Fibroblast of lung (primary cell): ENCODE data around the gene PRKCQ. TPM values are rescaled to one million over a fixed set of nuclear protein-coding genes. Genes with fewer than 3 reads are reported as not detected.
A peak's percentile ranks its signal among the peaks of the same experiment; 100 is the strongest.

Experiments
- DNase-seq, 2 donors: peaks; one replicate each; pipeline versions ENCODE4 v3.0.0 to v3.0.0-alpha.2; 2010; ENCODE audit warnings: low read depth in 2 of 2
- H2AFZ ChIP-seq: 2 replicates; pipeline ENCODE4 v1.5.1; 2012; ENCODE audit warnings: low read length, control low read depth, inconsistent platforms
- H3K27ac ChIP-seq: 2 replicates; pipeline ENCODE4 v1.5.1; 2011; ENCODE audit warnings: low read length, control low read depth; ENCODE audit not compliant: insufficient read depth
- H3K27me3 ChIP-seq: 2 replicates; pipeline ENCODE4 v1.5.1; 2011; ENCODE audit warnings: mild to moderate bottlenecking, low read length; ENCODE audit not compliant: control insufficient read depth, insufficient read depth
- H3K36me3 ChIP-seq: 2 replicates; pipeline ENCODE4 v1.5.1; 2011; ENCODE audit warnings: low read length; ENCODE audit not compliant: control insufficient read depth, insufficient read depth
- H3K4me1 ChIP-seq: 2 replicates; pipeline ENCODE4 v1.5.1; 2011; ENCODE audit warnings: low read length; ENCODE audit not compliant: control insufficient read depth, insufficient read depth; ENCODE audit errors: extremely low read depth
- H3K4me2 ChIP-seq: 2 replicates; pipeline ENCODE4 v1.5.1; 2011; ENCODE audit warnings: low read length, control low read depth; ENCODE audit not compliant: insufficient read depth; ENCODE audit errors: extremely low read depth
- H3K4me3 ChIP-seq, 4 experiments: fragments of 200-600 bp in 1 of 4; sonication (generic) in 1 of 4; replicated peaks in 1 of 4; 2 replicates each; pipeline ENCODE4 v1.5.1; 2011 to 2016; ENCODE audit warnings: low read length in 4 of 4, low read depth in 3 of 4, mild to moderate bottlenecking in 3 of 4, control low read depth in 2 of 4, inconsistent platforms in 1 of 4, mixed read lengths in 1 of 4; ENCODE audit not compliant: insufficient read depth in 1 of 4; ENCODE audit errors: control extremely low read depth in 1 of 4
- H3K79me2 ChIP-seq: 2 replicates; pipeline ENCODE4 v1.5.1; 2012; ENCODE audit warnings: mild to moderate bottlenecking, low read length, inconsistent platforms; ENCODE audit not compliant: control insufficient read depth, insufficient read depth
- H3K9ac ChIP-seq: 2 replicates; pipeline ENCODE4 v1.5.1; 2011; ENCODE audit warnings: mild to moderate bottlenecking, low read length, control low read depth; ENCODE audit not compliant: insufficient read depth
- H3K9me3 ChIP-seq: 2 replicates; pipeline ENCODE4 v1.5.1; 2012; ENCODE audit warnings: low read depth, low read length; ENCODE audit not compliant: control insufficient read depth, insufficient read depth
- H4K20me1 ChIP-seq: 2 replicates; pipeline ENCODE4 v1.5.1; 2011; ENCODE audit warnings: low read length; ENCODE audit not compliant: control insufficient read depth, insufficient read depth; ENCODE audit errors: extremely low read depth
- EZH2 ChIP-seq: IDR thresholded peaks from 2 replicates; pipeline ENCODE4 v1.5.1; 2012; ENCODE audit warnings: low read length, control low read depth, mild to moderate bottlenecking; ENCODE audit errors: missing control alignments
- polyA plus RNA-seq, 2 donors: library from polyadenylated mRNA; depleted of rRNA in 1 of 2; stranded (reverse) in 1 of 2; unstranded in 1 of 2; fragments of >200 nt; gene quantifications; 2 replicates each; pipeline ENCODE4 v1.2.1, GENCODE V29; 2011 to 2012; ENCODE audit warnings: missing spikeins in 1 of 2
- total RNA-seq: library from RNA; depleted of rRNA; stranded (reverse); fragments of >200 nt; gene quantifications from 2 replicates; pipeline ENCODE4 v1.2.1, GENCODE V29; 2014
- TF ChIP-seq, protein P1 (sequence below), 2 donors: IDR thresholded peaks in 1 of 2; conservative IDR thresholded peaks in 1 of 2; 1 replicate in 1 of 2; 2 replicates in 1 of 2; pipeline ENCODE4 v1.5.1; 2011 to 2012; ENCODE audit warnings: low read length in 2 of 2, control low read depth in 1 of 2, inconsistent platforms in 1 of 2, low read depth in 1 of 2, mild to moderate bottlenecking in 1 of 2

PRKCQ gene
- total and polyA plus RNA-seq, 2 donors (not counting 1 experiment from before 2014, with no cell fraction given) = under 0.01 to 0.01 TPM

DNA sequence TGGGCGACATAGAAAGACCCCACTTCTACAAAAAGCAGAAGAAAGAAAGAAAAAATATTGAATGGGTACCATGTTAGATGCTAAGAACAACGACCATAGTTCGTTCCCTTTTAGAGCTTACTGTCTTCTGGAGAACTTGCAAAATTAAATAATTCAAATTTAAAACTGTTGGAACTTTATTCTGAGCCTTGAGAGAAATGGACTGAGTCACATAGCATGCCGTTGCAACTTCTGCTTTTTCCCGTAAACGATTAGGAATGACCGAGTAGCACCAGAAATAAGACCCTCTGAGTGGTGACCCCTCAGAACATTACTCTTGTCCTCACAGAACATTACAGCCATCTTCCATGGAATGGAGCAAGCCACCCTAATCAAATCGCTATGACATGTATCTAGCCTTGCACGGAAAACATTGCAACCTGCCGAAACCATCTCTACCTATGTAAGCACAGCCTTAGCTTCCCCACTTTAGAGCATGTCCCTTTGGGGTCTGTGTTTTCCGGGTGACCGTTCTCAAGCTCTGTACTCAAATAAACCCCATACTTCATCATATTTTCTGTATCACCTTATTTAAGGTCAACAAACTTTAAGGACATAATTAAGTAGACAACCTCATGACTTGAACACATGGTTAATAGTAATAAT lies 179.1 kb downstream of the PRKCQ start:
- TF ChIP-seq EZH2 = no peak
- TF ChIP-seq, protein P1, sequence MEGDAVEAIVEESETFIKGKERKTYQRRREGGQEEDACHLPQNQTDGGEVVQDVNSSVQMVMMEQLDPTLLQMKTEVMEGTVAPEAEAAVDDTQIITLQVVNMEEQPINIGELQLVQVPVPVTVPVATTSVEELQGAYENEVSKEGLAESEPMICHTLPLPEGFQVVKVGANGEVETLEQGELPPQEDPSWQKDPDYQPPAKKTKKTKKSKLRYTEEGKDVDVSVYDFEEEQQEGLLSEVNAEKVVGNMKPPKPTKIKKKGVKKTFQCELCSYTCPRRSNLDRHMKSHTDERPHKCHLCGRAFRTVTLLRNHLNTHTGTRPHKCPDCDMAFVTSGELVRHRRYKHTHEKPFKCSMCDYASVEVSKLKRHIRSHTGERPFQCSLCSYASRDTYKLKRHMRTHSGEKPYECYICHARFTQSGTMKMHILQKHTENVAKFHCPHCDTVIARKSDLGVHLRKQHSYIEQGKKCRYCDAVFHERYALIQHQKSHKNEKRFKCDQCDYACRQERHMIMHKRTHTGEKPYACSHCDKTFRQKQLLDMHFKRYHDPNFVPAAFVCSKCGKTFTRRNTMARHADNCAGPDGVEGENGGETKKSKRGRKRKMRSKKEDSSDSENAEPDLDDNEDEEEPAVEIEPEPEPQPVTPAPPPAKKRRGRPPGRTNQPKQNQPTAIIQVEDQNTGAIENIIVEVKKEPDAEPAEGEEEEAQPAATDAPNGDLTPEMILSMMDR (conservative IDR thresholded peaks at IDR 0.05 in 1 of 2, IDR thresholded peaks at IDR 0.05 in 1 of 2; ENCODE audit: low read depth in 1 of 2, low read length in 2 of 2) = no peak
- peak in 1 of 2 donors; percentile 19 for DNase-seq
- H3K27ac ChIP-seq = no peak overlapping the region

DNA sequence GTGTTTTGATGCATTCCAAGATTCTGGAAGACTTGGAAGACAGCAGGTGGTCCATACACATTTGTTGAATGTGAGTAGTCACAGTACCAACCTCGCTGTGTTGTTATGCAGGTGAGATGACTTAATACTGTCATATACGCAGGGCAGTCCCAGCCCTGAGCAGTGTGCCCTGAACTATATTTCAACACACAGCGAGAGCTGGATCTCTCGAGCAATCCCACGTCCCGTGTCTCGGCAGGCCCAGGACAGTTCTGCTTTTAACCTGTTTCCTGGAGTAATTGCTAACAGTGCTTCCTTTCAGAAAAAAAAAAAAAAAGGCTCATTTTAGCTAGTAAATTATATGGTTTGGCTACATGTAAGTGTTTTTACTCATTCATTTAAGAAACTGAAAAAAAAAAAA lies 179.7 kb downstream of the PRKCQ start:
- DNase-seq = no peak
- Histone ChIP-seq H3K27ac (no peak overlapping the region), H4K20me1 (no peaks in the 10 kb centered on the region), H3K4me3 (no peak overlapping the region), H3K27me3 (no peaks in the 10 kb centered on the region), H3K4me1 (no peaks in the 10 kb centered on the region), H3K36me3 (no peaks in the 10 kb centered on the region), H3K9me3 (no peaks in the 10 kb centered on the region), H2AFZ (no peak overlapping the region), H3K4me2 (no peak overlapping the region), H3K9ac (no peak overlapping the region), H3K79me2 (no peaks in the 10 kb centered on the region)
- TF ChIP-seq, protein P1 (conservative IDR thresholded peaks at IDR 0.05 in 1 of 2, IDR thresholded peaks at IDR 0.05 in 1 of 2; ENCODE audit: low read depth in 1 of 2, low read length in 2 of 2) = no peak
- no peak for TF ChIP-seq EZH2

More for the DNA sequence above, 179.1 kb downstream of the PRKCQ start:
- no peaks in the 10 kb centered on the region for H3K4me1 ChIP-seq
- peak overlapping the region; percentile 77 for H3K4me2 ChIP-seq
- H4K20me1 ChIP-seq = no peaks in the 10 kb centered on the region
- H2AFZ ChIP-seq = no peak overlapping the region
- no peaks in the 10 kb centered on the region for H3K9me3 ChIP-seq
- H3K79me2 ChIP-seq = no peaks in the 10 kb centered on the region
- no peaks in the 10 kb centered on the region for H3K27me3 ChIP-seq
- H3K4me3 ChIP-seq = no peak overlapping the region
- H3K9ac ChIP-seq = no peak overlapping the region
- no peaks in the 10 kb centered on the region for H3K36me3 ChIP-seq

DNA sequence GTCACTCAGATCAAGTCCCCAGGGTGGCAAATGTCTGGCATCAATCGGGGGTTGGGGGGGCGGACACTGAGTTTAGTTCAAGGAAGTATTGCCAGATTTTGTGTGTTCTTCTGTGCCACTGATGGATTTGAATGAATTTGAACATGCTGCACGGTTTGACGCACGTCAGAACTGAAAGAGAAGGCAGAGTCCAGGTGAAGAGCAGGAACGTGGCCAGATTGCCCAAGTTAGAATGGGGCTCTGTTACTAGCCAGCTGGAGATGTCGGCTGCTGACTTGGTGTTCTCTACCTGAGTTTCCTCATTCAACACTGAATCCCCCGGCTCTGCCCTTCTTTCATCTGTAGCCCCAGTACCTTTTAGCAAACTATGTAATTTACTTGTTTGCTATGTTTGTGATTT lies 180.2 kb downstream of the PRKCQ start:
- Histone ChIP-seq H3K27ac (no peak overlapping the region), H3K27me3 (no peaks in the 10 kb centered on the region), H3K4me2 (no peak overlapping the region), H2AFZ (no peak overlapping the region), H3K4me3 (no peak overlapping the region), H3K79me2 (no peaks in the 10 kb centered on the region), H3K4me1 (no peaks in the 10 kb centered on the region), H3K9ac (no peak overlapping the region), H4K20me1 (no peaks in the 10 kb centered on the region), H3K36me3 (no peaks in the 10 kb centered on the region), H3K9me3 (no peaks in the 10 kb centered on the region)
- DNase-seq = no peak
- TF ChIP-seq, protein P1 (conservative IDR thresholded peaks at IDR 0.05 in 1 of 2, IDR thresholded peaks at IDR 0.05 in 1 of 2; ENCODE audit: low read depth in 1 of 2, low read length in 2 of 2) = no peak
- no peak for TF ChIP-seq EZH2
